Embryonic facial prominence (tissue), 1 donor: ENCODE data around the gene HCK.
"Not testable (repeated sequence)": the region's sequence is repeated elsewhere in the genome, so short reads cannot be mapped to it uniquely, and the experiment has no call there.

Experiments
- DNase-seq: peaks from one replicate; pipeline ENCODE4 v3.0.0-alpha.2; 2016; ENCODE audit errors: extremely low spot score

HCK gene

GRCh38 chr20:32091888-32092346, 39.9 kb downstream of the HCK start:
- no peak for DNase-seq

- no peak for DNase-seq
Observed at GRCh38 chr20:32098786-32099185, 46.7 kb downstream of the HCK start.

- DNase-seq, result no peak
Observed at GRCh38 chr20:32108814-32109391, 56.9 kb downstream of the HCK start.

- peak; percentile 95 for DNase-seq
Observed at GRCh38 chr20:32109392-32110172, 57.5 kb downstream of the HCK start, which contains the start of gene TM9SF4. Gene TM9SF4, plus strand, starts transcription at chr20:32109714. Its CDS starts 27 bp downstream, at chr20:32109741.

- DNase-seq, result no peak
Observed at GRCh38 chr20:32110173-32110704, 58.2 kb downstream of the HCK start.

GRCh38 chr20:32110727-32111126, 58.7 kb downstream of the HCK start:
- no peak for DNase-seq

- no peak for DNase-seq
Observed at GRCh38 chr20:32111156-32111686, 59.2 kb downstream of the HCK start.

- no peak for DNase-seq
Observed at GRCh38 chr20:32111753-32112152, 59.7 kb downstream of the HCK start.

GRCh38 chr20:32112841-32113240, 60.8 kb downstream of the HCK start:
- no peak for DNase-seq

- no peak for DNase-seq
Observed at GRCh38 chr20:32113591-32114260, 61.7 kb downstream of the HCK start.

GRCh38 chr20:32114305-32114960, 62.4 kb downstream of the HCK start:
- DNase-seq, result no peak

- DNase-seq, result no peak
Observed at GRCh38 chr20:32115211-32115767, 63.2 kb downstream of the HCK start.

GRCh38 chr20:32116079-32116521, 64.1 kb downstream of the HCK start:
- no peak for DNase-seq

- not testable (repeated sequence) for DNase-seq
Observed at GRCh38 chr20:32116796-32117195, 64.8 kb downstream of the HCK start.

- not testable (repeated sequence) for DNase-seq
Observed at GRCh38 chr20:32118427-32118826, 66.4 kb downstream of the HCK start.

GRCh38 chr20:32119734-32120133, 67.7 kb downstream of the HCK start:
- DNase-seq, result no peak

- not testable (repeated sequence) for DNase-seq
Observed at GRCh38 chr20:32121908-32122307, 69.9 kb downstream of the HCK start.

GRCh38 chr20:32123088-32123487, 71.0 kb downstream of the HCK start:
- no peak for DNase-seq

- no peak for DNase-seq
Observed at GRCh38 chr20:32124916-32125454, 72.9 kb downstream of the HCK start.

GRCh38 chr20:32125506-32125905, 73.5 kb downstream of the HCK start:
- no peak for DNase-seq

- DNase-seq, result no peak
Observed at GRCh38 chr20:32126919-32127318, 74.9 kb downstream of the HCK start.
